ENCODE measurements around the gene CNIH3. TPM values are rescaled to one million over a fixed set of nuclear protein-coding genes. Genes with fewer than 3 reads are reported as not detected.

Gene CNIH3
- total RNA-seq, 2 donors from 2014 or later: 0.36 to 7.2 TPM

DNA sequence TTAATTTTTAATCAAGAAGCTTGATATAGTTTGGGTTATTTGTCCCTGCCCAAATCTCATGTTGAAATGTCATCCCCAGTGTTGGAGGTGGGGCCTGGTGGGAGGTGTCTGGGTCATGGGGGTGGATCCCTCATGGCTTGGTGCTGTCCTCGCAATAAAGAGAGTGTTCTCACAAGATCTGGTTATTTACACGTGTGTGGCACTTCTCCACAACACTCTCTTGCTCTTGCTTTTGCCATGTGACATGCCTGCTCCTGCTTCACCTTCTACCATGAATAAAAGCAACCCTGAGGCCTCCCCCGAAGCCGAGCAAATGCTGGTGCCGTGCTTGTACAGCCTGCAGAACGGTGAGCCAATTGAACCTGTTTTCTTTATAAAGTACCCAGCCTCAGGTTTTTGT, 2.6 kb upstream of the CNIH3 start:
- Histone ChIP-seq H3K27me3 (replicated peaks; ENCODE audit: insufficient read depth) (peaks cover 17% of the 10 kb centered on the region), H3K4me3 (no peak overlapping the region), H3K9me3 (no peaks in the 10 kb centered on the region), H3K4me1 (replicated peaks) (peaks cover 7% of the 10 kb centered on the region), H3K36me3 (no peaks in the 10 kb centered on the region), H3K27ac (no peak overlapping the region)
- WGBS: 94% methylated on average over 6 of the region's 6 CpGs
- intact Hi-C loops (cut with DNase I): no loop called here
- no peak for DNase-seq (ENCODE audit: low spot score)
- TF ChIP-seq, protein P1, sequence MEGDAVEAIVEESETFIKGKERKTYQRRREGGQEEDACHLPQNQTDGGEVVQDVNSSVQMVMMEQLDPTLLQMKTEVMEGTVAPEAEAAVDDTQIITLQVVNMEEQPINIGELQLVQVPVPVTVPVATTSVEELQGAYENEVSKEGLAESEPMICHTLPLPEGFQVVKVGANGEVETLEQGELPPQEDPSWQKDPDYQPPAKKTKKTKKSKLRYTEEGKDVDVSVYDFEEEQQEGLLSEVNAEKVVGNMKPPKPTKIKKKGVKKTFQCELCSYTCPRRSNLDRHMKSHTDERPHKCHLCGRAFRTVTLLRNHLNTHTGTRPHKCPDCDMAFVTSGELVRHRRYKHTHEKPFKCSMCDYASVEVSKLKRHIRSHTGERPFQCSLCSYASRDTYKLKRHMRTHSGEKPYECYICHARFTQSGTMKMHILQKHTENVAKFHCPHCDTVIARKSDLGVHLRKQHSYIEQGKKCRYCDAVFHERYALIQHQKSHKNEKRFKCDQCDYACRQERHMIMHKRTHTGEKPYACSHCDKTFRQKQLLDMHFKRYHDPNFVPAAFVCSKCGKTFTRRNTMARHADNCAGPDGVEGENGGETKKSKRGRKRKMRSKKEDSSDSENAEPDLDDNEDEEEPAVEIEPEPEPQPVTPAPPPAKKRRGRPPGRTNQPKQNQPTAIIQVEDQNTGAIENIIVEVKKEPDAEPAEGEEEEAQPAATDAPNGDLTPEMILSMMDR (IDR thresholded peaks at IDR 0.05): no peak
- TF ChIP-seq POLR2A (IDR thresholded peaks at IDR 0.05): no peak
- no peak for TF ChIP-seq POLR2AphosphoS5 (IDR thresholded peaks at IDR 0.05)

DNA sequence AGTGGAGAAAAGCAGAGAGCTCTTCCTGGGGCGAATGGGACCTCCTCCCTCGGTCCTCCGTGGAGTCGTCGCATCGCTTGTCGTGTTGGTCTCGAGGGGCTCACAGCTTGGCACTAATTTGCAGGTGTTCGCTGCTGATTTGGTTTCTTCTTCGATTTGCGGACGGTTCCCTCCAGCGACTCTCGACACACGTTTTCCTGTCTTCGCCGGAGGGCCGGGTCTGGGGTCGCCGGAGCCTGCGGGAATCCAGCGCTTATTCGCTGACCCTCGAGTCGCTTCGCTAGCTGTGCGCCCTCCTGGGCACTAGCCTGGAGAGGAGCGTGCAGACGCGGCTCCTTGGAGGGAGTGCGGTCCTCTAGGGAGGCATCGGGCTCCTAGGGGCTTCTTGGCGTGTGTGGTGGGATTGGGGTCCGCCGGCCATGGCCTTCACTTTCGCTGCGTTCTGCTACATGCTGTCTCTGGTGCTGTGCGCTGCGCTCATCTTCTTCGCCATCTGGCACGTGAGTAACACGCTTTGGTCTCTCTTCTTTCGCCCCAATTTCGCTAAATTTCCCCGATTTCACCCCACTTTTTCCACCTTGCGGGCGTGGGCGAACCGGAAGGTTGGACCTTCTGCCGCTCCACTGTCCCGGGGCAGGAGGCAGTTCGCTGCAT, 766 bp downstream of the CNIH3 start:
- Histone ChIP-seq H3K4me1 (replicated peaks) (peaks cover 7% of the 10 kb centered on the region), H3K9me3 (no peaks in the 10 kb centered on the region), H3K27ac (no peak overlapping the region), H3K27me3 (replicated peaks; ENCODE audit: insufficient read depth) (peaks cover 24% of the 10 kb centered on the region), H3K4me3 (peak overlapping the region; percentile 15 to 29), H3K36me3 (no peaks in the 10 kb centered on the region)
- 1% methylated on average over 48 of the region's 52 CpGs for WGBS
- no peak for TF ChIP-seq POLR2A (IDR thresholded peaks at IDR 0.05)
- no peak for TF ChIP-seq POLR2AphosphoS5 (IDR thresholded peaks at IDR 0.05)
- TF ChIP-seq, protein P1 (IDR thresholded peaks at IDR 0.05): no peak
- intact Hi-C loops (cut with DNase I): no loop called here
- DNase-seq (ENCODE audit: low spot score): no peak

DNA sequence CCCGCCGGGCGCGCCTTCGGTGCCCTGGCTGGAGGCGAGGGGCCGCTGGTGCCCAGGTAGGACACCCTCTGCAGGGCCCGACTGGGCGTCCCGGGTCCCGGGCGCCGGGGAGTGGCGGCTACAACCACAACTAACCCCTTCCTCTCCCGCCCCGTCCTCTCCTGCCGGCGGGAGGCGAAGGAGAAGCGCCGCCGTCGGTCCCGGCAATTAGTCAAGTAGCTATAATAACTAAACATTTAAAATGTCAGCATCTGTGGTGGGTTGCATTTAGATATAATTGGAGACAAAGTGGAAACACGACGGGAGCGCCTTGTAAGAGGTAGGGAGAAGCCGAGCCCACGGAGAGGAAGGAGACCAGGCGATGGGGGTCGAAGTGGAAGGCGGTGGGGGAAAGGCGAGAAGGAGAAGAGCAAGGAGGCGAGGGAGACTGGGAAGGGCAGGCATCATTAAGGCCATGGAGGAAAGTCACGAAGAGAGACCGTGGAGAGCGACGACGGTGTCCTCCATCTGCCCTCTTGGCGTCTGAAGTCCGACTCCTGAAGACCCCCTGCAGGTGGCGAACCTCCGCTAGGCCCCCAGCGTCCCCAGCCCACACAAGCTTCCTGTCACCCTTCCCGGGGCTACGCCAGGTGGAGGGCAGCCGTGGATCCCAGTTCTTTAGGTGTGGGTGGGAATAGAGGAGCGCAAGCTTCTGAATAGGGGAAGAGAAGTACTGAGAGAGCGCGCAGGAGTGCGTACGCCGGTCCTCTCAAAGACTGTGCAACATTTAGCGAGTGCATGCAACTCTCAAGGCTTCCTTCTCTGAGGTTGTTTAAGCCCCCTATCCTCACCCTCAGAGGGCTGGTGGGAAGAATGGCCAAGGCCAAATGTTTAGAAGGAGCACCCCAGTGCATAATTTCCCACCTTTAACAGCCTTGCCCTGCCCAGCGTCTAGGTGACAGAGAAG, 1.6 kb downstream of the CNIH3 start:
- Histone ChIP-seq H3K4me3 (no peak overlapping the region), H3K27me3 (replicated peaks; ENCODE audit: insufficient read depth) (peaks cover 24% of the 10 kb centered on the region), H3K27ac (no peak overlapping the region), H3K9me3 (no peaks in the 10 kb centered on the region), H3K4me1 (replicated peaks) (peaks cover 7% of the 10 kb centered on the region), H3K36me3 (no peaks in the 10 kb centered on the region)
- intact Hi-C loops (cut with DNase I): no loop called here
- TF ChIP-seq POLR2A (IDR thresholded peaks at IDR 0.05) (no peak), POLR2AphosphoS5 (IDR thresholded peaks at IDR 0.05) (no peak)
- TF ChIP-seq, protein P1 (IDR thresholded peaks at IDR 0.05): no peak
- DNase-seq (ENCODE audit: low spot score): no peak
- 10% methylated on average over 55 of the region's 55 CpGs for WGBS

- peaks cover 24% of the 10 kb centered on the region for H3K27me3 ChIP-seq (replicated peaks; ENCODE audit: insufficient read depth)
- TF ChIP-seq POLR2A (IDR thresholded peaks at IDR 0.05): no peak
- TF ChIP-seq POLR2AphosphoS5 (IDR thresholded peaks at IDR 0.05): no peak
- TF ChIP-seq, protein P1 (IDR thresholded peaks at IDR 0.05): no peak
Measured at GRCh38 chr1:224619209-224619608, 3.1 kb downstream of the CNIH3 start.

More at GRCh38 chr1:224619209-224619608, 3.1 kb downstream of the CNIH3 start:
- no peak for DNase-seq (ENCODE audit: low spot score)
- WGBS: 82% methylated on average over 4 of the region's 4 CpGs
- Histone ChIP-seq H3K4me1 (replicated peaks) (peaks cover 7% of the 10 kb centered on the region), H3K36me3 (no peaks in the 10 kb centered on the region), H3K4me3 (no peak overlapping the region), H3K9me3 (no peaks in the 10 kb centered on the region), H3K27ac (no peak overlapping the region)
- intact Hi-C loops (cut with DNase I): no loop called here
